T47D (cell line): ENCODE measurements around the gene CASP9.
"Not testable (repeated sequence)": the region's sequence is repeated elsewhere in the genome, so short reads cannot be mapped to it uniquely, and the experiment has no call there.

Source experiments
- DNase-seq, 2 experiments: peaks; one replicate each; pipeline versions ENCODE4 v3.0.0 to v3.0.0-alpha.2; 2011 to 2012; ENCODE audit warnings: low read depth in 1 of 2, low spot score in 1 of 2
- JUND ChIP-seq: IDR thresholded peaks from 2 replicates; pipeline ENCODE4 v1.6.1; 2012; ENCODE audit warnings: low read depth
- in situ Hi-C: cut with HindIII; loops from 2 replicates; pipeline ENCODE4 v1.10.0; 2016; ENCODE audit warnings: low sequenced_read_pairs, low pct_unique_long_range_greater_than_20kb

Gene CASP9

GRCh38 chr1:15523104-15524020 is 653 bp downstream of the CASP9 start:
- peak in 1 of 2 experiments; percentile 18 for DNase-seq
- TF ChIP-seq JUND: no peak
- in situ Hi-C loops: no loop called here

DNA sequence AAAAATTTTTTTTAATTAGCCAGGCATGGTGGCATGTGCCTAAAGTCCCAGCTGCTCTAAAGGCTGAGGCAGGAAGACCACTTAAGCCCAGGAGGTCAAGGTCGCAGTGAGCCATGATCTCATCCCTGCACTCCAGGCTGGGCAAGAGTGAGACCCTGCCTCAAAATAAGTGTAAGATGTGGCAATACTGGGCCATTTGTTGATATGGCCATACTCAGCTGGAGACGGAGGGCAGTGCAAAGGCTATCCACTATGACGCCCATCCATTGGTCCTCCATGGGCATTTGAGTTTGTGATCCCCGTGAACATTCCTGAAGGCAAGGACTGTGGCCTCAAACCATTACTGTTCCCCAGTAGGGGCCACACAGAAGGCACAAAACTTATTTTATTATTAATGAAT is 1.5 kb downstream of the CASP9 start:
- in situ Hi-C loops: no loop called here
- TF ChIP-seq JUND: no peak

DNA sequence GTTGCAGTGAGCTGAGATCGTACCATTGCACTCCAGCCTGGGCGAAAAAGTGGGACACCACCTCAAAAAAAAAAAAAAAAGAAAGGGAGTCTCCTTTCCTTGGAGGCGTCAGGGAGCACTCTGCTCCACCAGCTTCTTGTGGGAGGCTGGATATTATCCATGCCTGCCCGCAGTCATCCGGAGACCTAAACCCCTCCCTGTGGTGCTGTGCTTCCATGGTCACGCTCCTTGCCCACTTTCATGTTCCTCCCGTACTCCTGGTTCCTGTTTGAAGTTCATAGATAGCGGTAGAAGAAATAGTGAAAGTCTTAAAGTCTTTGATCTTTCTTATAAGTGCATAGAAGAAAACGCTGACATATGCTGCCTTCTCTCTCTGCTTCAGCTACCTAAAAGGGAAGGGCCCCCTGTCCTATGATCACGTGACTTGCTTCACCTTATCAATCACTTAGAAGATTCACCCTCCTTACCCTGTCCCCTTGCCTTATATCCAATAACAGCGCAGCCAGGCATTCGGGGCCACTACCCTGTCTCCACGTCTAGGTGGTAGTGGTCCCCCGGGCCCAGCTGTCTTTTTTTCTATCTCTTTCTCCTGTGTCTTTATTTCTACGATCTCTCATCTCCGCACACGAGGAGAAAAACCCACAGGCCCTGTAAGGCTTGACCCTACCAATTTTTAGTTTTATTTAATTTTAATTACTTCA is 2.7 kb downstream of the CASP9 start:
- in situ Hi-C loops, DNase-seq: not testable (repeated sequence)

More for the DNA sequence above, 1.5 kb downstream of the CASP9 start:
- DNase-seq: no peak

GRCh38 chr1:15519625-15520024 is 4.4 kb downstream of the CASP9 start:
- in situ Hi-C loops: no loop called here
- DNase-seq: no peak
- no peak for TF ChIP-seq JUND

DNA sequence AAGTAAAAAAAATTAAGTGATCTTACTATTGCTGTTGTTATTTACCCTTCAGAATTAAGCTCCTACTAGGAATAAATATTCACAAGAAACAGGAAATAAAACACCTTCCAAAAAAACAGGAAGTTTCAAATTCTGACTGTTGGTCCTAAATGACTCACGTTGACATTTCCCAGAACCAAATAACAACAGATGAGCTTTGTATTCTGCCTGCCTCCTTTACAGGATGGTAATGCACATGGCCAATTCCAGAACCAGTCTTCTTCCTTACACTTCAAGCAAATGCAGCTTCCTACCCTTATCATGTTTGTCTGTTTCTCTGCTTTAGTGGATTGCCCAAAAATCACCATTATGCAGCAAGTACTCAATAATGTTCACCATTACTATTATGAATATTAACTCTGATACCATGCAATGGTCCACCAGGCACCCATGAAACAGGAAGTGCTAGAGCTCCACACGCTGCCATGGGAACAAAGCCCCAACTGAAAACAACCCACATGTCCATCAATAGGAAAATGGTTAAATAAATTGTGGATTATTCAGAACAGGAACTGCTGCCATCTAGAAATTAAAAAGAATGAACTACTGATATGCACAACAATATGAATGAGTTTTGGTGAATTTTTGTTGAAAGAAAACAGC is 8.9 kb downstream of the CASP9 start:
- in situ Hi-C loops: no loop called here
- no peak for DNase-seq
- TF ChIP-seq JUND: no peak

- DNase-seq, in situ Hi-C loops: not testable (repeated sequence)
Measured at GRCh38 chr1:15514557-15514956, 9.5 kb downstream of the CASP9 start.

DNA sequence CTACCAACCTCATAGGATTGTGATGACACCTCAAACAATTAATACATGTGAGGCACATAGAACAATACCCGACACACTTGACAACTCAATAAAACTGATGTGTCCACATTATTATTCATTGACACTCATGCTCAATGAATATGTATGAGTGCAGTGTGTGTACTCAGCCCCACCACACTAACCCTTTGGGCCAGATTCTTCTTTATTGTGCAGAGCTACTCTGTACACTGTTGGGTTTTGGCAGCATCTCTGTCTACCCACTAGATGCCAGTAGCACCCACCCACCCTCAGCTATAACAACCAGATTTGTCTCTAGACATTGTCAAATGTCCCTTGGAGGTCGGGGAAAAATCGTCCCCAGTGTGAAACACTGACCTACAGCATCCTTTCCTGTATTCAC is 10.1 kb downstream of the CASP9 start:
- no peak for TF ChIP-seq JUND
- DNase-seq: no peak
- in situ Hi-C loops: no loop called here

DNA sequence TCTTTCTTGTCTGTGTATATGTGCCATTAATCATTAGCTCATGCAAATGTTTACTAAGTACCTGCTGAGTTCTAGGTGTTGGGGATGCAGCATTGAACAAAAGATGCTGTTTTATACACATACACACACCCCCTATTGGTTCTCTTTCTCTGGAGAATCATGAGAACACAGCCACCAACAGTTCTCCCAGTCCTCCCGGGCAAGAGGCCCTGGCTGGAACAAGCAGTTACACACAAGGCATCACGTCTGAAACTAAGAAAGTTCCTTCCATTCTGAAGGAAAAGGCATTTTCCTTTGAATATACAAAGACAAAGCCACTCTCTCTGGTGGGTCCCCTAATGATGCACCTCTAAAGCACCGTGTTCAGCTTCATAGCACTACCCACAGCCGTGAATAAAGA is 10.8 kb downstream of the CASP9 start:
- in situ Hi-C loops: no loop called here
- no peak for TF ChIP-seq JUND
- no peak for DNase-seq

GRCh38 chr1:15510611-15511405 is 13.2 kb downstream of the CASP9 start:
- in situ Hi-C loops: no loop called here
- no peak for DNase-seq
- no peak for TF ChIP-seq JUND

DNA sequence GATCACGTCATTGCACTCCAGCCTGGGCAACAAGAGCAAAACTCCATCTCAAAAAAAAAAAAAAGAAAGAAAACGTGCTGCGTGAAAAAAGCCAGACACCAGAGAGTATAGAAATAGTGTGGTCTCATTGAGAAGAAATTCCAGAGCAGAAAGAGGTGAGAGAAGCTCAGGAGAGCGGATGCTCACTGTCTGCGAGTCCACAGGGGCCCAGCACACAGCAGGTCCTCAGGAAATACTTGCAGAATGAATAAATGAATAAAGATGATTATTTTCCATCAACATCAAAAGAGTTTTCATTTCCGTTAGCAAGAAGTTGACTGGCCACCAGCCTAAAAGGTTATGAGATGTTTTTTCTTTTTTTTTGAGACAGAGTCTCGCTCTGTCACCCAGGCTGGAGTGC is 14.4 kb downstream of the CASP9 start:
- in situ Hi-C loops: no loop called here

GRCh38 chr1:15508700-15509487 is 15.1 kb downstream of the CASP9 start:
- in situ Hi-C loops: no loop called here
- no peak for TF ChIP-seq JUND
- DNase-seq: no peak

More for the DNA sequence above, 14.4 kb downstream of the CASP9 start:
- no peak for TF ChIP-seq JUND
- DNase-seq: no peak
